Psoas muscle (tissue), 8 donors: ENCODE measurements around the gene C12orf75. TPM values are rescaled to one million over a fixed set of nuclear protein-coding genes. Genes with fewer than 3 reads are reported as not detected.
"Not testable (repeated sequence)": the region's sequence is repeated elsewhere in the genome, so short reads cannot be mapped to it uniquely, and the experiment has no call there.

ENCODE experiments used
- ATAC-seq, 4 donors: fragments of 200-7000 bp; cut with Tn5 transposase; one replicate each; pipeline ENCODE4 v1.9.1; 2020; ENCODE audit warnings: moderate library complexity in 3 of 4, mild to moderate bottlenecking in 2 of 4
- DNase-seq, 2 donors: peaks; one replicate each; pipeline ENCODE4 v3.0.0-alpha.2; 2020
- H3K27ac ChIP-seq: fragments of 200-600 bp; one replicate; pipeline ENCODE4 v1.8.0; 2022
- H3K27me3 ChIP-seq, 3 donors: fragments of 200-600 bp in 1 of 3; one replicate each; pipeline versions ENCODE4 v1.6.1 to v1.8.0; 2013 to 2022; ENCODE audit warnings: low read length in 2 of 3, mild to moderate bottlenecking in 2 of 3, moderate library complexity in 1 of 3; ENCODE audit not compliant: insufficient read depth in 3 of 3
- H3K36me3 ChIP-seq, 2 donors: fragments of 200-600 bp in 1 of 2; one replicate each; pipeline versions ENCODE4 v1.6.1 to v1.8.0; 2013 to 2022; ENCODE audit warnings: low read depth in 1 of 2, mild to moderate bottlenecking in 1 of 2, moderate library complexity in 1 of 2; ENCODE audit not compliant: insufficient read depth in 1 of 2
- H3K4me1 ChIP-seq: fragments of 200-600 bp; one replicate; pipeline ENCODE4 v1.8.0; 2022
- H3K4me3 ChIP-seq: fragments of 200-600 bp; one replicate; pipeline ENCODE4 v1.8.0; 2022; ENCODE audit warnings: mild to moderate bottlenecking
- H3K9me3 ChIP-seq: fragments of 200-600 bp; one replicate; pipeline ENCODE4 v1.8.0; 2022
- WGBS, 3 donors: extraction: QIAGEN DNeasy Blood & Tissue Kit; methylation state at CpG; one replicate each; pipeline versions ENCODE4 v1.1.6 to v1.1.7; 2013; 5-methylcytosine and 5-hydroxymethylcytosine counted together
- intact Hi-C, 2 donors: fragments of 100-400 bp; cut with DNase I; formaldehyde crosslinking; loops; one replicate each; pipeline versions ENCODE4 v1.11.0 to v1.14.2; 2022
- polyA plus RNA-seq, 3 donors: library from polyadenylated mRNA; stranded (reverse); fragments of 200-250 nt; gene quantifications; one replicate each; pipeline ENCODE4 v1.2.3, GENCODE V29; 2013
- total RNA-seq, 4 donors: library from RNA; stranded (reverse); fragmentation: NEBNext Ultra II Directional in 2 of 4; extraction: Animal tissue kit (Norgen Biotek cat#: 25700) in 2 of 4; gene quantifications; one replicate each; pipeline versions ENCODE4 v1.2.1 to v1.2.4, GENCODE V29; 2021 to 2023
- TF ChIP-seq, protein P1 (sequence below): fragments of 200-600 bp; IDR thresholded peaks from one replicate; pipeline ENCODE4 v1.8.0; 2022; ENCODE audit warnings: antibody characterized with exemption
- donor health status: healthy with polysubstance abuse.
- donor health status: DM: no; HTN: no; CAD: no; lungs with moderate emphysema.
- donor health status: Bipolar disorder and iron deficiency.
- donor health status: healthy.
- donor health status: DM: yes; HTN: yes; CAD: no.
- donor health status: DM: no; HTN: no; CAD: no.
- donor health status: DM: no; HTN: no; CAD: no.
- donor health status: DM: yes; HTN: yes; CAD: no.

Gene C12orf75
- total and polyA plus RNA-seq, 7 donors, result 25.6 to 228 (median 76.5) TPM

DNA sequence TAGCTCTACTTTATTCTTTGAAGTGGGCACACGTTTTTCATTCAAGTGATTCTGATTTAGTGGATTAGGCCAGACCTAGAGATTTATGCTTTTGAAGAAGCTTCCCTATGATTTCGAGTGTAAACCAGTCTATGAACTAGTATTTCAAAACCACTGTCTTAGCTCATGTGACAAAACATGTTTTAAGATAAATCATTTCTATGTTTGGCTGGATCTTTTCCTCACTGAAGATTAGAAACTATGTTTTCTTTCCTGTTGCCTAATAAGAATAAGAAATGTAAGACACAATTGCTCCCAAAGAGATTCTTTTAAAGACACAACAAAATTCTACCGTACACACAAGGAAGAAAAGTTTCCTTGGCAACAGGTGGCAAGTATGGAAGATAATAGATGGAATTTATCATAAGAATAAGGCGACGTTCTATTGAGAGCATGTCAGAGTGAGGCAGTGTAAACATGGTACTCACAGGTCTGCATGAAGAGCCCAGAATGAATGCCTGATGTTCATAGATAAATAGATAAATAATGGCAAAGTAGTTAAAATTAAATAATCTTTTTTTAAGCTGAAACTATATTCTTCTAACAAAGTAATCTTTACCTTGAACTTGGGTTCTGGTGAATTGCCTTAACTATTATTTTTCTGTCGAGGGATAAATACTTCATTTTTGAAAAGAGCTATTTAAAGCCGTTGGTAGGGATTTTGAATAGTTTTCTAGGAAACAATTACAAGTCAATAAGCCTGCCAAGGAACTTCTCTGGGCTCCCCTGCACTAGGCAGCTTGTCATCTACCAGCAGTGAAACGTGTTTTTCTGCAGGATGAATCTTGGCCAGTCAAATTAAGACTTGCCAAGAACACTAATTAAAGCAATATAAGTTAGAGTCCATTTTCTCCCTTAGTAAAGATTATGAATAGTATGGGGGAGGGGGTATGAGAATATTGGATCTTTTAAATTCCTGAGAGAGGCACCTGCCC is 34.1 kb upstream of the C12orf75 start:
- no peaks in the 10 kb centered on the region for H3K9me3 ChIP-seq
- no peaks in the 10 kb centered on the region for H3K36me3 ChIP-seq
- ATAC-seq (no peak), DNase-seq (no peak)
- no peaks in the 10 kb centered on the region for H3K27me3 ChIP-seq
- no peak overlapping the region for H3K4me3 ChIP-seq
- intact Hi-C loops, result no loop called here
- 56 to 69% (median 64%) methylated on average over 8 of the region's 8 CpGs for WGBS, 3 donors
- no peaks in the 10 kb centered on the region for H3K4me1 ChIP-seq
- TF ChIP-seq, protein P1, sequence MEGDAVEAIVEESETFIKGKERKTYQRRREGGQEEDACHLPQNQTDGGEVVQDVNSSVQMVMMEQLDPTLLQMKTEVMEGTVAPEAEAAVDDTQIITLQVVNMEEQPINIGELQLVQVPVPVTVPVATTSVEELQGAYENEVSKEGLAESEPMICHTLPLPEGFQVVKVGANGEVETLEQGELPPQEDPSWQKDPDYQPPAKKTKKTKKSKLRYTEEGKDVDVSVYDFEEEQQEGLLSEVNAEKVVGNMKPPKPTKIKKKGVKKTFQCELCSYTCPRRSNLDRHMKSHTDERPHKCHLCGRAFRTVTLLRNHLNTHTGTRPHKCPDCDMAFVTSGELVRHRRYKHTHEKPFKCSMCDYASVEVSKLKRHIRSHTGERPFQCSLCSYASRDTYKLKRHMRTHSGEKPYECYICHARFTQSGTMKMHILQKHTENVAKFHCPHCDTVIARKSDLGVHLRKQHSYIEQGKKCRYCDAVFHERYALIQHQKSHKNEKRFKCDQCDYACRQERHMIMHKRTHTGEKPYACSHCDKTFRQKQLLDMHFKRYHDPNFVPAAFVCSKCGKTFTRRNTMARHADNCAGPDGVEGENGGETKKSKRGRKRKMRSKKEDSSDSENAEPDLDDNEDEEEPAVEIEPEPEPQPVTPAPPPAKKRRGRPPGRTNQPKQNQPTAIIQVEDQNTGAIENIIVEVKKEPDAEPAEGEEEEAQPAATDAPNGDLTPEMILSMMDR, result no peak
- H3K27ac ChIP-seq, result no peak overlapping the region

DNA sequence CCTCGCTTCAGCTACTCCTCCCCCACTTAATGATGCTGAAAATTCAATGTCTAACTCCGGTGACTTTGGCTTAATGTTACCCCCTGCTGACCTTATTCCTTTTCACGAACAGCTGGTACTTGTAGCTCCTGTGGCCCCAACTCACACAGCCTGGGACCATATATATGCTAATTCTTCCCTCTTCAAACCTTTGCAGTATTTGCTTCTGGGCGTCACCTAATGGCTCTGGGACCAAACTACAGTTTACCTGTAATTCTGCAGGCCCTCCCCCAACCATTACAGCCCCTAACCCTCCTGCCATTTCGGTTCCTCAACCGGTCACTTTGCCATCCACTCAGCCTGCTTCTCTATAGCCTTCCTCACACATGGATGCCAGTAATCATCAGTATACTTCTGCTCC is 29.6 kb upstream of the C12orf75 start:
- 80 to 86% (median 81%) methylated on average over 6 of the region's 6 CpGs for WGBS, 3 donors
- no peaks in the 10 kb centered on the region for H3K4me1 ChIP-seq
- TF ChIP-seq, protein P1, result no peak

DNA sequence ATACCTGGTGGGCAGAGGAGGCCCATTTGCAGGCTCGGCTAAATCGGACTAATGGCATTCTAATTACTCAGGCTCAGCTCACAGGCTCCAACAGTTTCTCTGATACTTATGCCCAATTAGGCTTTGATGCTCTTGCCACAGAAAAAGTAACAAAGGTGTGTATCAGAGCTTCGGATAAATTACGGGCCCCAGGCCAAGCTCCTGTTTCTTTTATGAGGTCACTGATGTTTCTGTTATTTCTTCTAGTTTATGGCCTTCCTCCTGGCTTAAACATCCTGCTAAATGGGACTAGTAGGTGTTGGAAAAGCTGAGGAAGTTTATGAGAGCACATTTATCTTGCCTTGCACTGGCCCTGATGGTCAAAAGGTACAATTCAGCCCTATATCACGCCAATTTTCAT is 28.8 kb upstream of the C12orf75 start:
- no peaks in the 10 kb centered on the region for H3K36me3 ChIP-seq
- H3K4me1 ChIP-seq, result no peaks in the 10 kb centered on the region
- no peak overlapping the region for H3K27ac ChIP-seq
- TF ChIP-seq, protein P1, result no peak
- DNase-seq (no peak), ATAC-seq (no peak)
- no peak overlapping the region for H3K4me3 ChIP-seq
- H3K9me3 ChIP-seq, result no peaks in the 10 kb centered on the region
- 67 to 78% (median 76%) methylated on average over 5 of the region's 5 CpGs for whole genome bisulfite sequencing, 3 donors
- H3K27me3 ChIP-seq, result no peaks in the 10 kb centered on the region
- intact Hi-C loops, result no loop called here

More for the DNA sequence above, 29.6 kb upstream of the C12orf75 start:
- ATAC-seq (no peak), DNase-seq (no peak)
- Histone ChIP-seq H3K9me3 (no peaks in the 10 kb centered on the region), H3K36me3 (no peaks in the 10 kb centered on the region), H3K4me3 (no peak overlapping the region), H3K27me3 (no peaks in the 10 kb centered on the region), H3K27ac (no peak overlapping the region)
- intact Hi-C loops, result no loop called here

DNA sequence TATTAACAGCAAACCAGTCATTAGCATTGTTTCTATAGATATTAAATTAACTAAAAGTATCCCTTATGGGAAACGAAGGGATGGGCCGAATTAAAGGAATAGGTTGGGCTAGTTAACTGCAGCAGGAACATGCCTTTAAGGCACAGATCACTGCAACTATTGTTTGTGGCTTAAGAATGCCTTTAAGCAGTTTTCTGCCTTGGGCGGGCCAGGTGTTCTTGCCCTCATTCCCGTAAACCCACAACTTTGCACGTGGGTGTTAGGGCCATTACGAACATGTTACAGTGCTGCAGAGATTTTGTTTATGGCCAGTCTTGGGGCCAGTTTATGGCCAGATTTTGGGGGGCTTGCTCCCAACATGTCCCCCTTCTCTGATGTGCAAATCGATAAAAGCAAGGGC is 27.5 kb upstream of the C12orf75 start:
- H3K4me1 ChIP-seq, H3K27me3 ChIP-seq, H3K4me3 ChIP-seq, H3K9me3 ChIP-seq, H3K27ac ChIP-seq, H3K36me3 ChIP-seq, ATAC-seq, DNase-seq, intact Hi-C loops: not testable (repeated sequence)
- WGBS, 3 donors, result 88 to 92% (median 90%) methylated on average over 6 to 7 of the region's 7 CpGs

DNA sequence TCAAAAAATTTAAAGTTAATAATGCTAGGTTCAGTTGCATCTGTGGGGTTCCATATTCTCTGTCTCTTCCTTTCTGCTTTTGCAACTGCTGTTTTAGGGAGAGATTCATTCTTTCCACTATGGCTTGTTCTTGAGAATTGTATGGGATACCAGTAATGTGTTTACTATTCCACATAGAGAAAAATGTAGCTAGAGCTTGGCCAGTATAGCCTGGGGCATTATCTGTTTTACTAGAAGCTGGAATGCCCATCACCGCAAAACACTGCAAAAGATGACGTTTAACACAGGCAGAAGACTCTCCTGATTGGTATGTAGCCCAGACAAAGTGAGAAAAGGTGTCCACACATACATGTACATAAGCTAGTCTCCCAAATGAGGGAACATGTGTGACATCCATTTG is 25.9 kb upstream of the C12orf75 start:
- H3K27me3 ChIP-seq, DNase-seq, H3K27ac ChIP-seq, ATAC-seq, H3K4me1 ChIP-seq, intact Hi-C loops, H3K9me3 ChIP-seq, H3K36me3 ChIP-seq, H3K4me3 ChIP-seq: not testable (repeated sequence)
- WGBS, 3 donors, result 94 to 97% (median 95%) methylated on average over 2 of the region's 2 CpGs

DNA sequence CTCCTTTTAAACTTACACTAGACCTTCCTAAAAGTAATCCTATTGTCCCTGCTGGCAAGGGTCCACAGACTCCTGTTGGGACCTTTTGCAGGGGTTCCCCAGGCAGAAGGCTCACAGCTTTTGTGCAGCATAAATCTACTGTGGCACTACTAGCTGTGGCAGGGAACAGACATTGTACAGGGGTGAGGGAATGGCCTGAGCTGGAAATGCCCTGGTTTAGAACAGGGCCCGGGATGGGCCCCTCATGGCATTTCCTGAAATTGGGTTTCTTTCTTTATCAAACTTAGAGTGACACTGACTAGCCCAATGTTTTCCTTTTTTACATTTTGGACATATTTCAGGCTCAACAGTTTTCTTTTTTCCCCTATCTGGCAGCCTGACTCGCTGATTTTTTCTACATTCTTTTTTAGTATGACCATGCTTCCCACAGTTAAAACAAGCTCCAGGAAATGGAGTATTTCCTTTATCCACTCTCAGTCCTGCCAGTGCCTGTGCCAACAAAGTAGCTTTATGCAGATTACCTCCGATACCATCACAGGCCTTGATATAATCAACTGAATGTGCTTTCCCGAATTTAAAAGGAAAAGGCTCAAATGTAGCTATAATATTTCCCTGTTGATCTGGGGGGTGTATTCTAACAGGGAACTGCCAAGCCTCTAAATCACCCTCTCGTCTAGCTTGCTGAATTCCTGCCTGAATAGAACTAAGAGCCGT is 22.7 kb upstream of the C12orf75 start:
- ATAC-seq, H3K9me3 ChIP-seq, H3K36me3 ChIP-seq, H3K27ac ChIP-seq, DNase-seq, H3K4me3 ChIP-seq, H3K27me3 ChIP-seq, intact Hi-C loops: not testable (repeated sequence)
- peaks cover 11% of the 10 kb centered on the region for H3K4me1 ChIP-seq
- 51 to 57% (median 55%) methylated on average over 6 of the region's 6 CpGs for WGBS, 3 donors

DNA sequence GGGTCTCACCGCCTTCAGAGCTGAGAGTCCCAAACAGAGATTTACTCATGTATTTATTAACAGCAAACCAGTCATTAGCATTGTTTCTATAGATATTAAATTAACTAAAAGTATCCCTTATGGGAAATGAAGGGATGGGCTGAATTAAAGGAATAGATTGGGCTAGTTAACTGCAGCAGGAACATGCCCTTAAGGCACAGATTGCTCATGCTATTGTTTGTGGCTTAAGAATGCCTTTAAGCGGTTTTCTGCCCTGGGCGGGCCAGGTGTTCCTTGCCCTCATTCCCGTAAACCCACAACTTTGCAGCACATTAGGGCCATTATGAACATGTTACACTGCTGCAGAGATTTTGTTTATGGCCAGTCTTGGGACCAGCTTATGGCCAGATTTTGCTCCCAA is 21.7 kb upstream of the C12orf75 start:
- H3K27me3 ChIP-seq, H3K27ac ChIP-seq, H3K36me3 ChIP-seq, ATAC-seq, H3K4me3 ChIP-seq, H3K9me3 ChIP-seq, intact Hi-C loops, DNase-seq: not testable (repeated sequence)
- WGBS, 3 donors, result 96 to 98% (median 97%) methylated on average over 4 of the region's 4 CpGs
- peaks cover 11% of the 10 kb centered on the region for H3K4me1 ChIP-seq

DNA sequence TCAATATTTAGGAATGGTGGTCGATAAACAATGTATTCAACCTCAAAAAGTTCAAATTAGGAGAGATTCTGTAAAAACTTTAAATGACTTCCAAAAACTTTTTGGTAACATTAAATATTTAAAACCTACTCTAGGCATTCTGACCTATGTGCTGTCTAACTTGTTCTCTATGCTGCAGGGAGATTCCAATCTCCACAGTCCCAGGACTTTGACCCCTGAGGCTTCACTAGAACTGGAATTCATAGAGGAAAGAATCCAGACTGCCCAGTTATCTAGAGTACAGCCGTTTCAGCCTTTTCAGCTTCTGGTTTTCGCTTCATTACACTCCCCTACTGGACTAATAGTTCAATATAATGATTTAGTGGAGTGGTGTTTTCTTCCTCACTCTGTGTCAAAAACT is 21.1 kb upstream of the C12orf75 start:
- H3K4me3 ChIP-seq, DNase-seq, H3K9me3 ChIP-seq, ATAC-seq, intact Hi-C loops, H3K27me3 ChIP-seq, H3K36me3 ChIP-seq, H3K27ac ChIP-seq: not testable (repeated sequence)
- H3K4me1 ChIP-seq, result peaks cover 11% of the 10 kb centered on the region
- WGBS, 3 donors, result 83 to 85% (median 83%) methylated on average over 3 of the region's 3 CpGs
